GM12874 (cell line): ENCODE data around the gene NARF.

ENCODE experiments used
- TF ChIP-seq, protein P1 (sequence below): IDR thresholded peaks from 2 replicates; pipeline ENCODE4 v1.5.1; 2011; ENCODE audit warnings: low read depth, mild to moderate bottlenecking, control low read depth, low read length, moderate library complexity; ENCODE audit not compliant: insufficient read depth

NARF gene

DNA sequence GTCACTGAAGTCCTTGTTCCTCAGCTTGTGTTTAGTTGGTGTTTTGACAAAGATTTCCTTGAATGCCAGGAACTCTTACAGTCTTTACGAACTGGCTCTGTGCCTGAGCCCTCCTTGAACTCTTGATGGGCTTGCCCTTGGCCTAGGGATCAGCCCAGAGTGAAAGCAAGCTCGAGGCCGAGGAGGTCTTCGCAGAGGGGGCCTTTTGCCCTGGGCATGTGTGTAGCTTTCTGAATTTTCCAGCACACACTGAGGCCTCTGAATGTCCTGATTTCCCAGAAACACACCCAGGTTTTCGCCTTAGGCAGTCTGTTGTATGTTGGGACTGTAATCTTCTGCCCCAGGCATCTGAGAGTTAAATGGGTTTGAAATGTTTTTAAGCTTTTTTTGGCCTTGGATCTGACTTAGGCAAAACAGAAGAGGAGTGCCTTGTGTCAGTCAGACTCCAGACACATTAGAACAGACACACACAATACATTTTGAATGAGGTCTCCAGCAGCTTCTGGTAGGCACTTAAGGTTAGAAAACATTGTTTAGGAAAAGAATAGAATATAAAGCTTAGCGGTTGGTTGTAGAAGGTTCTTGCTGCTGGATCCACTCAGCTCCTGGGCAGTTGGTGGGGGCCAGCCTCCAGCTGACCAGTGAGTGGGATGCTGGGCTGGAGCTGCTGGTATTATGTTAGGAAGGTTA, 78.1 kb downstream of the NARF start:
- TF ChIP-seq, protein P1, sequence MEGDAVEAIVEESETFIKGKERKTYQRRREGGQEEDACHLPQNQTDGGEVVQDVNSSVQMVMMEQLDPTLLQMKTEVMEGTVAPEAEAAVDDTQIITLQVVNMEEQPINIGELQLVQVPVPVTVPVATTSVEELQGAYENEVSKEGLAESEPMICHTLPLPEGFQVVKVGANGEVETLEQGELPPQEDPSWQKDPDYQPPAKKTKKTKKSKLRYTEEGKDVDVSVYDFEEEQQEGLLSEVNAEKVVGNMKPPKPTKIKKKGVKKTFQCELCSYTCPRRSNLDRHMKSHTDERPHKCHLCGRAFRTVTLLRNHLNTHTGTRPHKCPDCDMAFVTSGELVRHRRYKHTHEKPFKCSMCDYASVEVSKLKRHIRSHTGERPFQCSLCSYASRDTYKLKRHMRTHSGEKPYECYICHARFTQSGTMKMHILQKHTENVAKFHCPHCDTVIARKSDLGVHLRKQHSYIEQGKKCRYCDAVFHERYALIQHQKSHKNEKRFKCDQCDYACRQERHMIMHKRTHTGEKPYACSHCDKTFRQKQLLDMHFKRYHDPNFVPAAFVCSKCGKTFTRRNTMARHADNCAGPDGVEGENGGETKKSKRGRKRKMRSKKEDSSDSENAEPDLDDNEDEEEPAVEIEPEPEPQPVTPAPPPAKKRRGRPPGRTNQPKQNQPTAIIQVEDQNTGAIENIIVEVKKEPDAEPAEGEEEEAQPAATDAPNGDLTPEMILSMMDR = no peak
